Right renal cortex interstitium (tissue), 3 donors: ENCODE results near the gene ZBTB2. TPM values are rescaled to one million over a fixed set of nuclear protein-coding genes. Genes with fewer than 3 reads are reported as not detected.
A peak's percentile ranks its signal among the peaks of the same experiment; 100 is the strongest.
"Not testable (repeated sequence)": the region's sequence is repeated elsewhere in the genome, so short reads cannot be mapped to it uniquely, and the experiment has no call there.

ENCODE experiments used
- DNase-seq, 3 donors: peaks; one replicate each; pipeline ENCODE4 v3.0.0-alpha.2; 2013; ENCODE audit warnings: low read depth in 3 of 3, low spot score in 2 of 3
- polyA plus RNA-seq, 3 donors: library from polyadenylated mRNA; unstranded; fragments of 120-200 nt; gene quantifications; one replicate each; pipeline ENCODE4 v1.2.1, GENCODE V29; 2013; ENCODE audit not compliant: insufficient read length in 3 of 3

ZBTB2 gene
- polyA plus RNA-seq, 3 donors: 16.9 to 19.0 (median 18.9) TPM

DNA sequence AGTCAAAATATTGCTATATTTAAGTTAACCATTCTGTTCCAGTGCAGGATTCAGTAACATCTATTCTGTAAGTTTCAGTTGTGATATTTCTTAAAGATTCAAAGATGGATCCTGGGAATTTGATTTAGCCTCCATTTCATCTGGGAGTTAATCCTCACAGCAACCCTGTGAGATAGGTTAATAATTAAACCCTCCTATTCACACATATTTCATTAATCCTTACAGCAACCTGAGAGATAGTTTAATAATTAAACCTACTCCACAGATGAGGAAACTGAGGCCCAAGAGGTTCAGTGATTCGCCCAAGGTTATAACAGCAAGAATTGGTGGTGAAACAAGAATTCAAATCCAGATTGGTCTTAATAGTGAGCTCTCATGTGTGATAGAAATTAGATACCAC, 10.9 kb upstream of the ZBTB2 start:
- no peak for DNase-seq

DNA sequence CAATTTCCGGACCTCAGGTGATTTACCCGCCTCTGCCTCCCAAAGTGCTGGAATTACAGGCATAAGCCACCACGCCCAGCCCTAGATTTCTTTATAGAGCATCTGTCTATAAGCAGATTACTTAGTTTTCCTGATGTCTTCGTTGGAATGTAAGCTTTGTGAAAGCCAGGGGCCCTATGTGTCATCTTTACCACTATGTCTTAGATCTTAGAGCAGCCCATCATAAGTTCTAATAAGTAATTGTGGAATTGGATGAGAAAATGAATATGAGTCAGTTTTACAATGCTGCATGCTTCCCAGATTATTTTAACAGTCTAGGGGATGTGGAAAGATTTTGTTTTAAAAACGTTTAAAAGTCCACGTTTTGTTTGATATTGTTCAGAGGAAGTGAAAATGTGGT, 9.1 kb upstream of the ZBTB2 start:
- no peak for DNase-seq

- DNase-seq: no peak
Measured at GRCh38 chr6:151399679-151400078, 8.3 kb upstream of the ZBTB2 start.

- no peak for DNase-seq
Measured at GRCh38 chr6:151393410-151393809, 2.1 kb upstream of the ZBTB2 start.

DNA sequence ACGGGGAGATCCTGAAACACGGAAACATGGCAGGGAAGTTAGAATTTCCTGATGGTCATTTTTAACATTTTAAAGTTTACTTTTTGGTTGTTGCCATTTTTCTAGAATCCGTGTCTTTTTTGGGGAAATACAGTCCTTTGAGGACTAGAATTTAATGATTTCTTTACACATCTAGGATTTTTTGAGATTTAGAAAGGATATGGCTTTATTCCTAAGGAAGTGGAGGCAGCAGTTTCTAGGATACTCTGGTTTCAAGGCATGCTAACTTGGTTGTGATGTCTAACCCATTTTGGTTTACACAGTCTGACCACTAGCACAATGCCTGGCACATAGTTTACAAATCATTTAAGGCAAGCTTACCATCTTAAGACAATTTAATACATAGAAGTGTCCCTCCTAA, 1.1 kb upstream of the ZBTB2 start:
- DNase-seq: no peak

- peak in 2 of 3 donors; percentile 65 to 67 for DNase-seq
Measured at GRCh38 chr6:151390851-151391470, 398 bp downstream of the ZBTB2 start.

- DNase-seq: peak; percentile 92 to 97 (median 95)
Measured at GRCh38 chr6:151390276-151390850, 996 bp downstream of the ZBTB2 start.

- peak; percentile 53 to 61 (median 54) for DNase-seq
Measured at GRCh38 chr6:151389618-151390275, 1.6 kb downstream of the ZBTB2 start.

GRCh38 chr6:151388997-151389617, 2.3 kb downstream of the ZBTB2 start:
- DNase-seq: no peak

GRCh38 chr6:151388236-151388635, 3.1 kb downstream of the ZBTB2 start:
- DNase-seq: no peak

DNA sequence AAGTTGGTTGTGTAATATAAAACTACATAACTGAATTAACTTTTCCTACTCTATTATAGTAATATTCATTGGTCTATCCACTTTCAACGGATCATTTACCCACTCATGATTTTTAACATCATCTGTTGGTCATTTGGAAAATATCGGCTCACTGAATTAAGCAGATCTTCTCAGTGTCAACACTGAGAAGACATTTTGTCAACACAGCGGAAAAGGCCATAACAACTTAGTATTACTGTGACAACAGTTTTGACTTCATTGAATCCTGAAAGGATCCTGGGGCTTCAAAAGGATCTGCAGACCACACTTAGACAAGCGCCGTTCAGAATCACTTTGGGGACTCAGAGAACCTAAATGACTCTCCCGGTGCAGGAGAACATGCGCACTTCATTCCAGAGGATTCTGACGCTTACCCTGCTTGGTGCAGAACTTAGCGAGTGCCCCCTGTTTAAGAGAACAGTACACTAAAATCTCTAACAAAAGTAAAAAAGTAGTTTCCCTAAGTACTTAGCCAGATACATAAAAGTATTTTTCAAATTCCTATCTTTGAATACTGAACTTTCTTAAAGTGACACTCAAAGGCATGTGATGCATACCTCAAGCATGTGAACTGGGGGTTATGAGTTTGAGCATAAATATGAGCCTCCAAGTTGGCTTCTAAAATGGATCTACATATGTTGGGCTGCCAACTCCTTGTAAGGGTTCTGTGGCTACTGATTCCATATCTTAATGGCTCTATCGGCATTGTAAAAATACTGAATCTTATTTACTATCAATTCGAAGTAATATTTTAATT, 4.0 kb downstream of the ZBTB2 start:
- DNase-seq: no peak

DNA sequence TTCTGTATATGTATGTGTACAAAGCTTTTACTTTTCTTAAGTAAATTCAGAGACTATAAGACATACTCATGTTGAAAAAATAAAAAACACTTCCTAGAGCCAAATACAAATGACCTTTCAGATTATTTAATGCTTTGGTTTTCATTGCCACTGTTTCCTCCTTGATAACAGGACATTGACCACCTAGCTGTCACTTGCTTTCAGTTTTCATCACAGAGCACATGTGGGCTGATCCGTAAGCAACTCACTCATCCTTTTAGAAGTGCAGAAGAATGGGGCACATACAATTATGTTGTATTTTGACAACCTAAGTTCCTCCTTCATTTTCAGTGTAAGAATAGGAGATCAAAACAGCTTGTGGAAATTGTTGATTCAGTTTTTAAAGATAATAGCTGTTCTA, 6.2 kb downstream of the ZBTB2 start:
- no peak for DNase-seq

- no peak for DNase-seq
Measured at GRCh38 chr6:151384151-151384550, 7.2 kb downstream of the ZBTB2 start.

GRCh38 chr6:151382631-151383030, 8.7 kb downstream of the ZBTB2 start:
- not testable (repeated sequence) for DNase-seq

- DNase-seq: no peak
Measured at GRCh38 chr6:151381722-151382121, 9.6 kb downstream of the ZBTB2 start.

DNA sequence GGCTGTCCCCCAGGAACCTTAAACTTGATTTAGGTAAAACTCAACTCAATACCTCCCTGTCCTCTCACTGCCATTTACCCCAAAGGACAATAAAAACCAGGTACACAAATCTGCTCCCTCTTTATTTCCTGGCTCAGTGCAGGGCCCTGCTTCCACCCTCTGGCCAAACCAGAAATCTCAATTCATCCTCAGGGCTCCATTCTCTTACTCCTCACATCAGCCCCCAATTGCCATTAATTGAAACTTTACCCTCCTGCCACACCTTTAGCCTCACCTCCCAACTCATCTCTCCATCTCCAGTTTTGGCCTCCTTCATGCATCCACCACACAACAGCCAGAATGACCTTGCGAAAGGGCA, 10.5 kb downstream of the ZBTB2 start:
- DNase-seq: no peak

GRCh38 chr6:151379933-151380847, 11.2 kb downstream of the ZBTB2 start:
- DNase-seq: no peak

DNA sequence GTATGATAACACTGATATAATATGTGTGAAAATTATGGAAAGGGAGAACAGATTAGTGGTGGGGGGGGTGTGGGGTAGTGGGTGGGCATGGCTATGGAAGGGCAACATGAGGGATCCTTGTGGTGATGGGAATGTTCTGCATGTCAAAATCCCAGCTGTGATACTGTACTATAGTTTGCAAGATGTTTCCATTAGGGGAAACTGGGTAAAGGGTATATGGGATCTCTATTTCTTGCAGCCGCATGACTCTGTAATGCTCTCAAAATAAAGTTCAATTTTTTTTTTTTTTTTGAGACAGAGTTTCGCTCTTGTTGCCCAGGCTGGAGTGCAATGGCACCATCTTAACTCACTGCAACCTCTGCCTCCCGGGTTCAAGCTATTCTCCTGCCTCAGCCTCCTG, 14.3 kb downstream of the ZBTB2 start:
- no peak for DNase-seq

DNA sequence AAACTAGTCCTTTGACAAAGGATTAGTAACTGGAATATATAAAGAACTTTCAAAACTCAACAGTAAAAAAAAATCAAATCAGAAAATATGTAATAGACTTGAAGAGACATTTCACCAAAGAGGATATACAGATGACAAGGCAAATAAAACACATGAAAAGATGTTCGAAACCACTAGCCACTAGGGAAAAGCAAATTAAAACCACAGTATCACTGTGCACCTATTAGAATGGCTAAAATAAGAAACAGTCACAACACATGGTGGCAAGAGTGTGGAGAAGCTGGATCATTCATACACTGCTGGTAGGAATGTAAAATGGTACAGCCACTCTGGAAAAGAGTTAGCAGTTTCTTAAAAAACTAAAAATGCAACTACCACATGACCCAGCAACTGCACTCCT, 14.9 kb downstream of the ZBTB2 start:
- DNase-seq: no peak

DNA sequence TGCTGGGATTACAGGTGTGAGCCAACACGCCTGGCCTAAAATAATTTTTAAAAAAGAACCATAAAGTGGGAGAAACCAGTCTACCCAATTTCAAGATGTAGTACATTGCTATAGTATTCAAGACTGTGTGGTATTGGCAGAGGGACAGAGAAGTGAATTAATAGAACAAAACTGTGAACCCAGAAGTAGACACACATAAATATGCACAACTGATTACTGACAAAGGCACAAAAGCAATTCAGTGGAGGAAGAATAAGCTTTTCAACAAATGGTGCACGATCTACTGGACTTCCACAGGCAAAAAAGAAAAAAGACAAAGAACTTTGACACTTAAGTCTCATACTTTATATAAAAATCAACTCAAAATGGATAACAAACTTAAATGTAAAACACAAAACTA, 15.5 kb downstream of the ZBTB2 start:
- DNase-seq: no peak
